ENCODE results near the gene LRRC8E.

The LRRC8E gene

DNA sequence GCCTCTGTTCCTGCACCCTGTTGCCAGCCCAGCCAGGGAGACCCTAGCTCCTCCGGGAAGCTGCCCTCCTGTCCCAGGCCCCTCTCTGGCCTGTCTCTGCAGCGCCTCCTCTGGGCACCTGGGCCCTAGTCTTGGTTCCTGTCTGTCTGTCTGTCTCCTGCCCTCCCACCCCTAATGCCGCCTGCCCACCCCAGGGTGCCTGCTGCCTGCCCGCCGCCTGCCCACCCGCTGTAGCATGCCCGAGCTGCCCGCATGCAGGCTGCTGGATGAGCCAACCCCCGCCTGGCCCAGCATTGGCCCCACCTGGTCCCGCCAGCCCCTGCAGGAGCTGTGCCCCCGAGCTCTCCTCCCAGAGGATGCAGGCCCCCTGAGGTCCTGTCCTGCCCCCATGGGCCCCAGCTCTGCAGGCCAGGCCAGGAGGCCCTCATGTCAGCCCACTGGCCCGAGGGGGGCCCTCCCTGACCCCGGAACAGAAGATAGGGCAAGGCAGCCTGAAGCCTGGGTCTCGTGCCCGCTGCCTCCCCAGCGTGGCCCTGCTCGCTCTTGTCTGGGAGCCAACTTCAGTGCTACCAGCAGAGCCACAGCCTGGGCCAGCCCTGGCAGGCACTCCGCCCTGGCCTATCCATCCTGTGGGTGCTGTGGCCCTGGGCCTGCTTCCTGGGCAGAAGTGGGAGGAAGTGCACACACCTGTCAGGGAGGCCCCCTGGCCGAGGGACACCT lies 20.6 kb downstream of the LRRC8E start:
- no peak overlapping the region for H3K4me3 ChIP-seq (replicated peaks in 1 of 2; ENCODE audit: low read depth in 2 of 2, low read length in 2 of 2)
- TF ChIP-seq, protein P1, sequence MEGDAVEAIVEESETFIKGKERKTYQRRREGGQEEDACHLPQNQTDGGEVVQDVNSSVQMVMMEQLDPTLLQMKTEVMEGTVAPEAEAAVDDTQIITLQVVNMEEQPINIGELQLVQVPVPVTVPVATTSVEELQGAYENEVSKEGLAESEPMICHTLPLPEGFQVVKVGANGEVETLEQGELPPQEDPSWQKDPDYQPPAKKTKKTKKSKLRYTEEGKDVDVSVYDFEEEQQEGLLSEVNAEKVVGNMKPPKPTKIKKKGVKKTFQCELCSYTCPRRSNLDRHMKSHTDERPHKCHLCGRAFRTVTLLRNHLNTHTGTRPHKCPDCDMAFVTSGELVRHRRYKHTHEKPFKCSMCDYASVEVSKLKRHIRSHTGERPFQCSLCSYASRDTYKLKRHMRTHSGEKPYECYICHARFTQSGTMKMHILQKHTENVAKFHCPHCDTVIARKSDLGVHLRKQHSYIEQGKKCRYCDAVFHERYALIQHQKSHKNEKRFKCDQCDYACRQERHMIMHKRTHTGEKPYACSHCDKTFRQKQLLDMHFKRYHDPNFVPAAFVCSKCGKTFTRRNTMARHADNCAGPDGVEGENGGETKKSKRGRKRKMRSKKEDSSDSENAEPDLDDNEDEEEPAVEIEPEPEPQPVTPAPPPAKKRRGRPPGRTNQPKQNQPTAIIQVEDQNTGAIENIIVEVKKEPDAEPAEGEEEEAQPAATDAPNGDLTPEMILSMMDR (IDR thresholded peaks at IDR 0.05; ENCODE audit: low read depth, low read length), result no peak

DNA sequence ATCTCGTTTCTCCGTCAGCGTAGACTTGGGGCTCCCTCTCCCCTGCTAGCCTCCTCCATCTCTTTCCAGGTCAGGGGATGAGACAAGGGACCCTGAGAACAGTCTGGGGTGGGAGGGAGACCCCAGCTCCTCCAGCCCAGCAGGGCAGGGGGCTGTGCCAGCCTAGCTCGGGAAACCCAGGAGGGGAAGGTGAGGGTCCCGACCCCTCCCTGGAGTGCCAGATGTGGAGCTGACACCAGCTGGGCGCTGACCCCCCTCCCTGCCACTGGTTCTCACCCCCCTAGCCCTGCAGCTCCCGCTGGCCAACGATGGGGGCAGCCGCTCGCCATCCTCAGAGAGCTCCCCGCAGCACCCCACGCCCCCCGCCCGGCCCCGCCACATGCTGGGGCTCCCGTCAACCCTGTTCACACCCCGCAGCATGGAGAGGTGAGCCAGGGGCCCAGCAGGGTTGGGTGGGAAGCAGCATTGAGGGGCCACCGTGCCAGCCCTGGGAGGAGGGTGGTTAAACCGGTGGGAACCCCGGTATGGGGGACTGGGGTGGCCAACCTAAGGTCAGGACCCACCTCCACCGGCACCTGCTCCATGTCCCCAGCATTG lies 21.3 kb downstream of the LRRC8E start:
- no peak overlapping the region for H3K4me3 ChIP-seq (replicated peaks in 1 of 2; ENCODE audit: low read depth in 2 of 2, low read length in 2 of 2)
- TF ChIP-seq, protein P1 (IDR thresholded peaks at IDR 0.05; ENCODE audit: low read depth, low read length), result no peak
- no peak for DNase-seq (ENCODE audit: low read depth in 2 of 2)

More for the DNA sequence above, 20.6 kb downstream of the LRRC8E start:
- DNase-seq (ENCODE audit: low read depth in 2 of 2), result no peak

DNA sequence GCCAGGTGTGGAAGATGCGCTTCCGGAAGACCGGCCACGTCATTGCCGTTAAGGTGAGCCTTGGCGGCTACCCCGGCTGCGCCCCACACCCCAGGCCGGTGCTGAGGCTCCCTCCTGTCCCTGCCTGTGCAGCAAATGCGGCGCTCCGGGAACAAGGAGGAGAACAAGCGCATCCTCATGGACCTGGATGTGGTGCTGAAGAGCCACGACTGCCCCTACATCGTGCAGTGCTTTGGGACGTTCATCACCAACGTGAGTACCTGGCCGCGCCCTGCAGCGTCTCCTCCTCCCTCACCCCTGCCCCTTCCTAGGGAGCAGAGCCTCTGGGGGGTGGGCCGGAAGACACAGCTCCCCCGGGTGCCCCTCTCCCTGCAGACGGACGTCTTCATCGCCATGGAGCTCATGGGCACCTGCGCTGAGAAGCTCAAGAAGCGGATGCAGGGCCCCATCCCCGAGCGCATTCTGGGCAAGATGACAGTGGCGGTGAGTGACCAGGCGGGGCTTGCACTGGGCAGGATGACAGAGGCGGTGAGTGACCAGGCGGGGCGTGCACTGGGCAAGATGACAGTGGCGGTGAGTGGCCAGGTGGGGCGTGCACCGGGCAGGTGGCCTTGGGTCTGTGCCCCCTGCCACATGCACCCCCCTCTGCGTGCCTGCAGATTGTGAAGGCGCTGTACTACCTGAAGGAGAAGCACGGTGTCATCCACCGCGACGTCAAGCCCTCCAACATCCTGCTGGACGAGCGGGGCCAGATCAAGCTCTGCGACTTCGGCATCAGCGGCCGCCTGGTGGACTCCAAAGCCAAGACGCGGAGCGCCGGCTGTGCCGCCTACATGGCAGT lies 22.2 kb downstream of the LRRC8E start:
- DNase-seq (ENCODE audit: low read depth in 2 of 2), result no peak
- TF ChIP-seq, protein P1 (IDR thresholded peaks at IDR 0.05; ENCODE audit: low read depth, low read length), result no peak
- H3K4me3 ChIP-seq (replicated peaks in 1 of 2; ENCODE audit: low read depth in 2 of 2, low read length in 2 of 2), result no peak overlapping the region

DNA sequence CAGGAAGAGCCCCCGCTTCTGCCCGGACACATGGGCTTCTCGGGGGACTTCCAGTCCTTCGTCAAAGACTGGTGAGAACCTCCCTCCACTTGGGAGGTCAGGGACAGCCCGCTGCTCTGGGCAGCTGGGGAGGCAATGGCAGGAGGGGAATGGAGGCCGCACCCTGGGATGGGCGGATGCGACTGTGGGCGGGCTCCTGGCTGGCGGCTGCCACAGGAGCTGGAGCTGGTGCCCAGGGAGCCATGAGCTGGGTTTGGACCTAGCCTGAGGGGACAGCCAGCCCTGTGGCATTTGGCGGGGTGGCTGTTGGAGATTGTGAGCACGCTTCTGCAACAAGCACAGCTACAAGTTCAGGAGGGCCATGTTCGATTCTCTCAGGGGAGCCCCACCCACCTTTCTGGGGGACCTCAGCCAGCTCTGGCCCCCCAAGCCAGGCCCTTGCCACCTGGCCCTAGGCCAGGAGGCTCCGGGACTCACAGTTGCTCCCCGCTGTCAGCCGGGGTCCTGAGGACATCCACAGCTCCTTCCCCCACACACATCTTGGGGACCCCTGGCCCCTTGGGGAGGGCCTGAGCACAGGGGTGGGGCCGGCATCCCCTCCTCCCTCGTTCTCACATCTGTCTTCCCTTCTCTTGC lies 23.3 kb downstream of the LRRC8E start:
- no peak for DNase-seq (ENCODE audit: low read depth in 2 of 2)
- no peak overlapping the region for H3K4me3 ChIP-seq (replicated peaks in 1 of 2; ENCODE audit: low read depth in 2 of 2, low read length in 2 of 2)
- TF ChIP-seq, protein P1 (IDR thresholded peaks at IDR 0.05; ENCODE audit: low read depth, low read length), result no peak

DNA sequence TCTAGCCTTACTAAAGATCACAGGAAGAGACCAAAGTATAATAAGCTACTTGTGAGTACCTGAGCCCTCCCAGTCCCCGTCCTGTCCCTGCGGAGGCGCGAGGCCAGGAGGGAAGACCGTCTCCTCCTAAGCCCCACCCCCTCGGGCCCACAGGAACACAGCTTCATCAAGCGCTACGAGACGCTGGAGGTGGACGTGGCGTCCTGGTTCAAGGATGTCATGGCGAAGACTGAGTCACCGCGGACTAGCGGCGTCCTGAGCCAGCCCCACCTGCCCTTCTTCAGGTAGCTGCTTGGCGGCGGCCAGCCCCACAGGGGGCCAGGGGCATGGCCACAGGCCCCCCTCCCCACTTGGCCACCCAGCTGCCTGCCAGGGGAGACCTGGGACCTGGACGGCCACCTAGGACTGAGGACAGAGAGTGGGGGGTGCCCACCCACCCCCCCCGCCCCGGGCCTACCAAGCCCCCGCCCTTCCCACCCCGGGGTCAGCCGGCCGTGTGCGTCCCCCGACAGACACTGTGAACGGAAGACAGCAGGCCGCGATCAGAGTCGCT lies 23.9 kb downstream of the LRRC8E start:
- no peak for DNase-seq (ENCODE audit: low read depth in 2 of 2)
- H3K4me3 ChIP-seq (replicated peaks in 1 of 2; ENCODE audit: low read depth in 2 of 2, low read length in 2 of 2), result no peak overlapping the region
- TF ChIP-seq, protein P1 (IDR thresholded peaks at IDR 0.05; ENCODE audit: low read depth, low read length), result no peak

Data from cardiac fibroblast (primary cell).